Psoas muscle (tissue), 8 donors: ENCODE data around the gene KIAA1755. TPM values are rescaled to one million over a fixed set of nuclear protein-coding genes. Genes with fewer than 3 reads are reported as not detected.

Experiments used
- ATAC-seq, 4 donors: fragments of 200-7000 bp; cut with Tn5 transposase; one replicate each; pipeline ENCODE4 v1.9.1; 2020; ENCODE audit warnings: moderate library complexity in 3 of 4, mild to moderate bottlenecking in 2 of 4
- DNase-seq, 2 donors: peaks; one replicate each; pipeline ENCODE4 v3.0.0-alpha.2; 2020
- H3K27ac ChIP-seq: fragments of 200-600 bp; one replicate; pipeline ENCODE4 v1.8.0; 2022
- H3K27me3 ChIP-seq, 3 donors: fragments of 200-600 bp in 1 of 3; one replicate each; pipeline versions ENCODE4 v1.6.1 to v1.8.0; 2013 to 2022; ENCODE audit warnings: low read length in 2 of 3, mild to moderate bottlenecking in 2 of 3, moderate library complexity in 1 of 3; ENCODE audit not compliant: insufficient read depth in 3 of 3
- H3K36me3 ChIP-seq, 2 donors: fragments of 200-600 bp in 1 of 2; one replicate each; pipeline versions ENCODE4 v1.6.1 to v1.8.0; 2013 to 2022; ENCODE audit warnings: low read depth in 1 of 2, mild to moderate bottlenecking in 1 of 2, moderate library complexity in 1 of 2; ENCODE audit not compliant: insufficient read depth in 1 of 2
- H3K4me1 ChIP-seq: fragments of 200-600 bp; one replicate; pipeline ENCODE4 v1.8.0; 2022
- H3K4me3 ChIP-seq: fragments of 200-600 bp; one replicate; pipeline ENCODE4 v1.8.0; 2022; ENCODE audit warnings: mild to moderate bottlenecking
- H3K9me3 ChIP-seq: fragments of 200-600 bp; one replicate; pipeline ENCODE4 v1.8.0; 2022
- WGBS, 3 donors: extraction: QIAGEN DNeasy Blood & Tissue Kit; methylation state at CpG; one replicate each; pipeline versions ENCODE4 v1.1.6 to v1.1.7; 2013; 5-methylcytosine and 5-hydroxymethylcytosine counted together
- intact Hi-C, 2 donors: fragments of 100-400 bp; cut with DNase I; formaldehyde crosslinking; loops; one replicate each; pipeline versions ENCODE4 v1.11.0 to v1.14.2; 2022
- polyA plus RNA-seq, 3 donors: library from polyadenylated mRNA; stranded (reverse); fragments of 200-250 nt; gene quantifications; one replicate each; pipeline ENCODE4 v1.2.3, GENCODE V29; 2013
- total RNA-seq, 4 donors: library from RNA; stranded (reverse); fragmentation: NEBNext Ultra II Directional in 2 of 4; extraction: Animal tissue kit (Norgen Biotek cat#: 25700) in 2 of 4; gene quantifications; one replicate each; pipeline versions ENCODE4 v1.2.1 to v1.2.4, GENCODE V29; 2021 to 2023
- TF ChIP-seq, protein P1 (sequence below): fragments of 200-600 bp; IDR thresholded peaks from one replicate; pipeline ENCODE4 v1.8.0; 2022; ENCODE audit warnings: antibody characterized with exemption
- donor health status: healthy with polysubstance abuse.
- donor health status: DM: no; HTN: no; CAD: no; lungs with moderate emphysema.
- donor health status: Bipolar disorder and iron deficiency.
- donor health status: healthy.
- donor health status: DM: yes; HTN: yes; CAD: no.
- donor health status: DM: no; HTN: no; CAD: no.
- donor health status: DM: no; HTN: no; CAD: no.
- donor health status: DM: yes; HTN: yes; CAD: no.

Gene KIAA1755
- total and polyA plus RNA-seq, 7 donors, result 0.16 to 2.4 (median 0.29) TPM

DNA sequence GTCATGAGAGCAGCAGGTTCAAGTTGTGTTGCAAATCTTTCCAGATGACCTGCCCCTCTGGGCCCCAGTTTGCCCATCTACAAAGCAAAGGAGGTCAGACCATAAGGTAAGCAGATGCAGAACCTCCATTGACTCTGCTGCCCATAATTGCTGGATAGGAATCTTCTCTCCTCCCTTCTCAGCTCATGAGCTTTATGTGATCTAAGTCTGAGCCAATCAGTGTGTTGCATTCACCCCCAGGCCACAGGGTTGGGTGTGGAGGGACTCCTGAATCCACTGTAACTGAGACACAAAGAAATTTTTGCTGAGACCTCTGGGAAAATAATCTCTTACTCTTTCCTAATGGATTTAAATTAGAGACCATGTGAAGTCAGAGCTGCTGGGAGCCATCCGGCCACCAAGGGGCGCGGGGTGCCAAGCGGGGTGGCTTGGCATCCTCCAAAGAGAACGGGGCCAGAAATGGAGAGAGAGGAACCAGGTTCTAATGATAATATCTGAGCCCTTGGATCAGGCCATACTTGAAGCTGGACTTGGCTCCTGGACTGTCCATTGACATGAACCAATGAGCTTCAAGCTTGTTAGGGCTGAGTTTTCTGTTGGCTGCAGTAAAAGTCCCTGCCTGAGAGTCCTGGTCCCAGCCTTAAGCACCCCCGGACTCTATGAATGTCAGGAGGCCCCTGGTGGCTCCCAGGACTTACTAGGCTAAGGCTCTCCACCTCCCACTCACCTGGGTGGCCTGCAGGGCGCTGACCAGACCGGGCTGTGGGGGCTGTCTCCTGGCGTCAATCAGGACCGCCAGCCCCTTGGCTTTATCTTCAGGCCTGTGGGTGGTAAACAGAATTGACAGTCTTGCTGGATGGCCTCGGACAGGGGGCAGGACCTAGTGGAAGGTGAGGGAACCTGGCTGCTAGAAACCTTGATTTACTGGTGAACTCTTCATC, 32.8 kb downstream of the KIAA1755 start:
- Histone ChIP-seq H3K4me1 (no peaks in the 10 kb centered on the region), H3K36me3 (no peaks in the 10 kb centered on the region), H3K9me3 (no peaks in the 10 kb centered on the region), H3K27me3 (no peaks in the 10 kb centered on the region), H3K27ac (no peak overlapping the region), H3K4me3 (no peak overlapping the region)
- TF ChIP-seq, protein P1, sequence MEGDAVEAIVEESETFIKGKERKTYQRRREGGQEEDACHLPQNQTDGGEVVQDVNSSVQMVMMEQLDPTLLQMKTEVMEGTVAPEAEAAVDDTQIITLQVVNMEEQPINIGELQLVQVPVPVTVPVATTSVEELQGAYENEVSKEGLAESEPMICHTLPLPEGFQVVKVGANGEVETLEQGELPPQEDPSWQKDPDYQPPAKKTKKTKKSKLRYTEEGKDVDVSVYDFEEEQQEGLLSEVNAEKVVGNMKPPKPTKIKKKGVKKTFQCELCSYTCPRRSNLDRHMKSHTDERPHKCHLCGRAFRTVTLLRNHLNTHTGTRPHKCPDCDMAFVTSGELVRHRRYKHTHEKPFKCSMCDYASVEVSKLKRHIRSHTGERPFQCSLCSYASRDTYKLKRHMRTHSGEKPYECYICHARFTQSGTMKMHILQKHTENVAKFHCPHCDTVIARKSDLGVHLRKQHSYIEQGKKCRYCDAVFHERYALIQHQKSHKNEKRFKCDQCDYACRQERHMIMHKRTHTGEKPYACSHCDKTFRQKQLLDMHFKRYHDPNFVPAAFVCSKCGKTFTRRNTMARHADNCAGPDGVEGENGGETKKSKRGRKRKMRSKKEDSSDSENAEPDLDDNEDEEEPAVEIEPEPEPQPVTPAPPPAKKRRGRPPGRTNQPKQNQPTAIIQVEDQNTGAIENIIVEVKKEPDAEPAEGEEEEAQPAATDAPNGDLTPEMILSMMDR, result no peak
- intact Hi-C loops, result loop anchor here (2.0 to 10.0 kb wide), 4 partner anchors 80 to 483 kb away; partner anchors contain the start of gene VSTM2L (in 1 of the 2)
- 88 to 93% (median 89%) methylated on average over 11 of the region's 11 CpGs for WGBS, 3 donors
- DNase-seq (no peak), ATAC-seq (no peak)

DNA sequence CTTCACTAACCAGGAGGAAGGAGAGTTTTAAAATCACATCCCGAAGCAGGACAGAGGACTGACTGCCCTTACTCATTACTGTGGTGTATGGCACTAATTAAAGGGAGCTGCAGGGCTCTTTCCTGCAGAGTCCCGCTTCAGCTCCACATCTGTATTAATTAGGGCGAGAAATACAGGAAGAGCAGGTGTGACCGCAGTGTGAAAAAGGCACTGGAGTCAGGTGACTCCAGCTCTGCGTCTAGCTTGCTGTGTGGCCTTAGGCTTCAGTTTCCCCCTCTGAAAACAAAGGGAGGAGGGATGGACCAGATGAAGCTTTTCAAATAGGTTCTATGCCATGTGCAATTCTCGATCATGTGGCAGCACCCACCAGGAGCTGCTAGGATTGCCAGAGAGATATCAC, 34.0 kb downstream of the KIAA1755 start:
- H3K27me3 ChIP-seq, result no peaks in the 10 kb centered on the region
- no peak for ATAC-seq
- H3K4me1 ChIP-seq, result no peaks in the 10 kb centered on the region
- TF ChIP-seq, protein P1, result no peak
- H3K4me3 ChIP-seq, result no peak overlapping the region
- no peak overlapping the region for H3K27ac ChIP-seq
- WGBS, 3 donors, result 65 to 80% (median 69%) methylated on average over 6 of the region's 6 CpGs
- no peaks in the 10 kb centered on the region for H3K36me3 ChIP-seq
- H3K9me3 ChIP-seq, result no peaks in the 10 kb centered on the region
- DNase-seq, result no peak
- intact Hi-C loops, result loop anchor here (5.0 to 10.0 kb wide), 3 partner anchors 81 to 482 kb away; partner anchors contain the start of gene VSTM2L (in 1 of the 2)

DNA sequence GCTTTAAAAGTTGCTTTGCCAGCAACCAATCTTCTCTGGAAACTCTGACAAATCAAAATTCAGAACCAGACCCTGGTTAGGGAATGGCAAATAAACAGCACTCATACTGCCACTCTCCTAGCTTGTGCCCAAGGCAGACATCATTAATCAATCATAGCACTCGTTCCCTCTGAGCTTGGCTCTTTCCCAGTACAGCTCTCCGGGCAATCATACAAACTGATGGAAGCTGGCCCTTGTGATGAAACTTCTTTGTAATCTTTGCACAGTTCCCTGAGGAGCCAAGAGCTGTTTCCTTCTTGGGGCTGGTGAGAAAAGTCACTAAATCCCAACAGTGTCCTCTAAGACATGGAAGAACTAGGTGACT, 34.7 kb downstream of the KIAA1755 start:
- H3K36me3 ChIP-seq, result no peaks in the 10 kb centered on the region
- no peak overlapping the region for H3K27ac ChIP-seq
- no peak for DNase-seq
- TF ChIP-seq, protein P1, result no peak
- no peak for ATAC-seq
- 33 to 53% (median 46%) methylated on average over 2 of the region's 2 CpGs for WGBS, 3 donors
- no peaks in the 10 kb centered on the region for H3K4me1 ChIP-seq
- H3K4me3 ChIP-seq, result no peak overlapping the region
- no peaks in the 10 kb centered on the region for H3K27me3 ChIP-seq
- H3K9me3 ChIP-seq, result no peaks in the 10 kb centered on the region
- intact Hi-C loops, result loop anchor here (5.0 to 10.0 kb wide), 3 partner anchors 81 to 481 kb away; partner anchors contain the start of gene VSTM2L (in 1 of the 2)

DNA sequence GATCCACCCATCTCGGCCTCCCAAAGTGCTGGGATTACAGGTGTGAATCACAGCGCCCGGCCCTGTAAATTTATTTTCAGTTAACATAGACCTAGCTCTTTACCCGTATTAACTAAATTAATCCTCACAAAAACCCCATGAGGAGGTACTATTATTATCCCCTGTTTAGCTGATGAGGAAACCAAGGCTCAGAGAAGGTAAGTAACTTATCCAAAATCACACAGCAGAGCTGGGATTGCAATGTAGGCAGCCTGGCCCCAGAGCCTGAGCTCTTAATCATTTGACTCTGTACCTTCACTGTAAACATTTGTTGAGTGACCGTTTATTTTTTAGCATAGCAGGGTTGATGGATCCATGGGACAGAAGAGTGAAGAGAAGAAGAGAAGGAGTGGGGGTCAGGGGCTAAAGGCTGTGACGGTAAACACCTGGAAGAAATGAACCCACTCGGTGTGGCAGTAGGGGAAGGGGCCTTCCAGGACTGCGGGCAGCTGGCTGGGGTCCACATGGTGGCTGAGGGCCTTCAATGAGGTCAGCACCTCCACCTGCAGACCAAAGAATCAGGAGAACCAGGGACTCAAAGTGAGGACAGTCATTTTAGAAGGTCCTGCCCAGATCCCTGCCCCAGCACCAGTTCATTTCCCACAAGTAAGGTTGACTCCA, 35.2 kb downstream of the KIAA1755 start:
- intact Hi-C loops, result loop anchor here (5.0 to 10.0 kb wide), 3 partner anchors 82 to 481 kb away; partner anchors contain the start of gene VSTM2L (in 1 of the 2)
- H3K9me3 ChIP-seq, result no peaks in the 10 kb centered on the region
- ATAC-seq (no peak), DNase-seq (no peak)
- H3K36me3 ChIP-seq, result no peaks in the 10 kb centered on the region
- no peaks in the 10 kb centered on the region for H3K4me1 ChIP-seq
- H3K27me3 ChIP-seq, result no peaks in the 10 kb centered on the region
- 85 to 90% (median 89%) methylated on average over 8 of the region's 8 CpGs for WGBS, 3 donors
- TF ChIP-seq, protein P1, result no peak
- no peak overlapping the region for H3K4me3 ChIP-seq
- H3K27ac ChIP-seq, result no peak overlapping the region
